Erythroblast (primary cell): Measurements from ENCODE around the gene GLI2.

Experiments used
- GATA1 ChIP-seq: IDR thresholded peaks from 2 replicates; pipeline ENCODE4 v1.6.1; 2011; ENCODE audit warnings: low read depth, mild to moderate bottlenecking, control low read depth, low read length, moderate library complexity
- POLR2A ChIP-seq: IDR thresholded peaks from 2 replicates; pipeline ENCODE4 v1.6.1; 2011; ENCODE audit warnings: mild to moderate bottlenecking, low read length

- TF ChIP-seq POLR2A (no peak), GATA1 (no peak)
These were observed 20.3 kb upstream of the GLI2 start for GRCh38 chr2:120715353-120715752.
